ENCODE data around the gene OFD1. TPM values are rescaled to one million over a fixed set of nuclear protein-coding genes. Genes with fewer than 3 reads are reported as not detected.

OFD1 gene
- total and polyA plus RNA-seq, 2 of the 8 experiments (the other 6 are each of a cell fraction or from before 2014, with no cell fraction given), result 8.0 to 23.4 TPM

DNA sequence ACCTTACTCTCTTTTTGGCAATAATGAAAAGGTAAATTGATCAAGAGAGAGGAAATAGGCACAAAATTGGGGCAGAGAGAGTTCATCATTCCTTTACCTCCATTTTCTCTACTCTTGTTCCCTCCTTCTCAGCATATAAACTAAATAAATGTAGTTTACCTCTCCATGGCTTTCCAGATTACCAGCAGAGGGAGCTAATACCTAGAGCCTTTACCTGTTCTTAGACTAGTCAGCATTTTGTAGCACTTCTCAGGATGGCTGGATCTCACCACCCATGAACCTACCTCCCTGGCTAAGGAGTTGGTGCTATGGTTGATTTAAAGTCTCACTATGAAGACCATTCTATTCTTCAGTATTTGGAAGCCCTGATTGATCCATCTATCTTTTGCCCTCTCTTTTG, 15.7 kb downstream of the OFD1 start:
- Histone ChIP-seq H3K27ac (ENCODE audit: low read depth, low read length) (no peak overlapping the region), H3K56ac (replicated peaks; ENCODE audit: insufficient read length, low read depth, low read length) (no peak overlapping the region), H2BK5ac (ENCODE audit: low read depth, low read length) (no peak overlapping the region), H4K20me1 (replicated peaks in 1 of 2; ENCODE audit: control insufficient read depth in 1 of 2, insufficient read depth in 2 of 2, low read length in 2 of 2) (peaks cover 0 to 2% of the 10 kb centered on the region in 2 experiments), H4K91ac (replicated peaks; ENCODE audit: insufficient read length, low read length) (no peak overlapping the region), H3K36me3 (ENCODE audit: control insufficient read depth in 2 of 4, insufficient read depth in 4 of 4, low read length in 3 of 4) (peaks cover 0 to 52% (median 8%) of the 10 kb centered on the region in 4 experiments), H3K79me1 (ENCODE audit: low read depth, low read length) (no peaks in the 10 kb centered on the region), H3K23ac (ENCODE audit: insufficient read length) (no peak overlapping the region), H3K4me2 (ENCODE audit: insufficient read depth in 1 of 2, low read depth in 2 of 2, low read length in 2 of 2) (no peak overlapping the region), H3K4ac (replicated peaks; ENCODE audit: insufficient read length, low read depth, low read length) (no peak overlapping the region), H3K18ac (ENCODE audit: extremely low read depth, low read length) (no peak overlapping the region), H2BK120ac (replicated peaks; ENCODE audit: low read depth, low read length) (no peak overlapping the region), H3K14ac (ENCODE audit: insufficient read length) (no peak overlapping the region), H3K4me1 (replicated peaks in 1 of 4; ENCODE audit: control insufficient read depth in 3 of 4, insufficient read depth in 4 of 4, low read length in 3 of 4) (no peaks in the 10 kb centered on the region; a peak in 1 of 7 replicates), H4K8ac (ENCODE audit: extremely low read depth, insufficient read depth, low read length) (no peak overlapping the region), H3K27me3 (replicated peaks in 1 of 4; ENCODE audit: control insufficient read depth in 3 of 4, extremely low read depth in 1 of 4, insufficient read depth in 3 of 4, low read length in 3 of 4) (no peaks in the 10 kb centered on the region), H2BK15ac (ENCODE audit: low read length) (no peak overlapping the region), H3K4me3 (ENCODE audit: extremely low read depth in 1 of 4, insufficient read depth in 2 of 4, low read depth in 3 of 4, low read length in 4 of 4) (no peak overlapping the region), H3K9ac (replicated peaks in 1 of 4; ENCODE audit: extremely low read depth in 1 of 4, low read depth in 3 of 4, low read length in 3 of 4) (no peak overlapping the region), H2AK5ac (ENCODE audit: low read depth, low read length) (no peak overlapping the region), H2BK20ac (ENCODE audit: low read length) (no peak overlapping the region), H3K23me2 (ENCODE audit: low read depth, low read length) (no peaks in the 10 kb centered on the region), H2AFZ (ENCODE audit: low read length) (no peak overlapping the region), H4K5ac (ENCODE audit: insufficient read length, low read depth, low read length) (no peak overlapping the region), H3K9me3 (ENCODE audit: insufficient read depth in 2 of 2, low read depth in 1 of 2, low read length in 1 of 2) (no peaks in the 10 kb centered on the region), H3K79me2 (ENCODE audit: control insufficient read depth in 1 of 2, insufficient read depth in 2 of 2, low read length in 2 of 2) (no peaks in the 10 kb centered on the region), H2BK12ac (ENCODE audit: low read depth, low read length) (no peak overlapping the region)
- ChIA-PET POLR2A (ENCODE audit: partially characterized antibody) (interaction anchor here (1.5 kb wide), 1 partner anchor 17 kb away, joined by 3 read pairs; no protein-coding TSS in a partner anchor), CTCF (ENCODE audit: partially characterized antibody) (interaction anchor here (0.7 to 5.1 kb wide), 3 partner anchors 10 to 28 kb away, joined by 3 to 17 read pairs (median 6); no protein-coding TSS in a partner anchor)
- TF ChIP-seq SP4 (IDR thresholded peaks at IDR 0.05; ENCODE audit: low read length), result no peak
- no peak for TF ChIP-seq EP300 (IDR thresholded peaks at IDR 0.05; ENCODE audit: borderline replicate concordance in 1 of 2, low read depth in 2 of 2, low read length in 2 of 2)
- TF ChIP-seq BACH1 (IDR thresholded peaks at IDR 0.05; ENCODE audit: low read length), result 0 out of 2 replicates have a peak, but pooled peaks have one; percentile 24
- TF ChIP-seq, protein P1, sequence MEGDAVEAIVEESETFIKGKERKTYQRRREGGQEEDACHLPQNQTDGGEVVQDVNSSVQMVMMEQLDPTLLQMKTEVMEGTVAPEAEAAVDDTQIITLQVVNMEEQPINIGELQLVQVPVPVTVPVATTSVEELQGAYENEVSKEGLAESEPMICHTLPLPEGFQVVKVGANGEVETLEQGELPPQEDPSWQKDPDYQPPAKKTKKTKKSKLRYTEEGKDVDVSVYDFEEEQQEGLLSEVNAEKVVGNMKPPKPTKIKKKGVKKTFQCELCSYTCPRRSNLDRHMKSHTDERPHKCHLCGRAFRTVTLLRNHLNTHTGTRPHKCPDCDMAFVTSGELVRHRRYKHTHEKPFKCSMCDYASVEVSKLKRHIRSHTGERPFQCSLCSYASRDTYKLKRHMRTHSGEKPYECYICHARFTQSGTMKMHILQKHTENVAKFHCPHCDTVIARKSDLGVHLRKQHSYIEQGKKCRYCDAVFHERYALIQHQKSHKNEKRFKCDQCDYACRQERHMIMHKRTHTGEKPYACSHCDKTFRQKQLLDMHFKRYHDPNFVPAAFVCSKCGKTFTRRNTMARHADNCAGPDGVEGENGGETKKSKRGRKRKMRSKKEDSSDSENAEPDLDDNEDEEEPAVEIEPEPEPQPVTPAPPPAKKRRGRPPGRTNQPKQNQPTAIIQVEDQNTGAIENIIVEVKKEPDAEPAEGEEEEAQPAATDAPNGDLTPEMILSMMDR (IDR thresholded peaks at IDR 0.05; ENCODE audit: control extremely low read depth in 1 of 3, insufficient read depth in 1 of 3, low read depth in 1 of 3, low read length in 3 of 3), result peak in 2 of 3 experiments; percentile 42 to 58; a peak in 2 of 4 replicates
- TF ChIP-seq MAFK (IDR thresholded peaks at IDR 0.05; ENCODE audit: low read depth, low read length), result peak; percentile 86
- TF ChIP-seq SIRT6 (IDR thresholded peaks at IDR 0.05; ENCODE audit: low read length), result no peak
- TF ChIP-seq SIN3A (conservative IDR thresholded peaks at IDR 0.05 in 1 of 2, IDR thresholded peaks at IDR 0.05 in 1 of 2; ENCODE audit: low read depth in 1 of 2, low read length in 2 of 2), result no peak
- TF ChIP-seq TBP (IDR thresholded peaks at IDR 0.05; ENCODE audit: low read depth, low read length), result no peak
- no peak for TF ChIP-seq GTF2F1 (IDR thresholded peaks at IDR 0.05; ENCODE audit: borderline replicate concordance, low read depth, low read length)
- peak; percentile 50 to 59 for TF ChIP-seq RAD21 (IDR thresholded peaks at IDR 0.05 in 1 of 2, conservative IDR thresholded peaks at IDR 0.05 in 1 of 2; ENCODE audit: low read depth in 2 of 2, low read length in 2 of 2)
- FAIRE-seq (peak; percentile 36), DNase-seq (ENCODE audit: low read depth in 1 of 2, low spot score in 2 of 2) (no peak)

All from H1 (cell line).